ENCODE results near the gene CASZ1. TPM values are rescaled to one million over a fixed set of nuclear protein-coding genes. Genes with fewer than 3 reads are reported as not detected.

The CASZ1 gene
- total RNA-seq, 1 experiment from 2014 or later: 3.9 TPM

- Histone ChIP-seq H2BK120ac (ENCODE audit: low read depth, low read length, poor library complexity, severe bottlenecking) (no peak overlapping the region), H4K91ac (ENCODE audit: insufficient read length, low read depth, low read length) (no peak overlapping the region), H2AFZ (ENCODE audit: low read length) (no peak overlapping the region), H3K4me2 (ENCODE audit: insufficient read depth, insufficient read length, low read length) (no peak overlapping the region), H2BK5ac (ENCODE audit: insufficient read length, low read length) (no peak overlapping the region), H2AK5ac (ENCODE audit: insufficient read length, low read length) (no peak overlapping the region), H2BK15ac (ENCODE audit: low read depth, low read length) (no peak overlapping the region), H3K9ac (ENCODE audit: extremely low read depth, insufficient read length, low read length) (no peak overlapping the region), H3K18ac (ENCODE audit: insufficient read length, low read depth, low read length) (no peak overlapping the region), H3K27me3 (ENCODE audit: insufficient read depth, low read length) (no peaks in the 10 kb centered on the region), H3K4me1 (ENCODE audit: insufficient read depth, low read length) (no peaks in the 10 kb centered on the region), H3K79me2 (ENCODE audit: insufficient read depth, low read length) (no peaks in the 10 kb centered on the region), H4K8ac (replicated peaks; ENCODE audit: insufficient read length, low read depth, low read length) (no peak overlapping the region), H2BK12ac (ENCODE audit: insufficient read length, low read depth, low read length) (no peak overlapping the region), H3K23ac (ENCODE audit: insufficient read length, low read depth, low read length) (no peak overlapping the region), H3K4ac (ENCODE audit: low read depth, low read length) (no peak overlapping the region), H3K23me2 (ENCODE audit: insufficient read length, low read depth, low read length, poor library complexity, severe bottlenecking) (no peaks in the 10 kb centered on the region), H3K9me3 (ENCODE audit: control insufficient read depth, low read depth, low read length) (no peaks in the 10 kb centered on the region), H4K5ac (ENCODE audit: insufficient read length, low read depth, low read length) (no peak overlapping the region), H4K20me1 (ENCODE audit: control insufficient read depth, insufficient read depth, insufficient read length) (no peaks in the 10 kb centered on the region), H3K27ac (ENCODE audit: insufficient read length, low read depth, low read length) (no peak overlapping the region), H2BK20ac (ENCODE audit: low read depth, low read length, poor library complexity, severe bottlenecking) (no peak overlapping the region), H3K14ac (ENCODE audit: insufficient read depth, low read length) (no peak overlapping the region), H3K56ac (ENCODE audit: insufficient read length, low read depth, low read length) (no peak overlapping the region), H3K79me1 (ENCODE audit: insufficient read depth, low read depth, low read length, poor library complexity, severe bottlenecking) (no peaks in the 10 kb centered on the region), H3T11ph (ENCODE audit: low read length) (no peak overlapping the region)
- Mint-ChIP-seq H3K27me3 (ENCODE audit: low read depth) (no peaks in the 10 kb centered on the region), H3K9me3 (no peaks in the 10 kb centered on the region), H3K4me1 (peaks cover 0 to 7% of the 10 kb centered on the region in 2 experiments; a peak in 1 of 4 replicates), H3K4me3 (no peak overlapping the region), H3K27ac (peak overlapping the region in 2 of 3 experiments; percentile 44 to 76; a peak in 2 of 7 replicates), H3K36me3 (ENCODE audit: insufficient read depth in 1 of 3, low read depth in 3 of 3) (peaks cover 3 to 17% (median 5%) of the 10 kb centered on the region in 3 experiments; a peak in 5 of 7 replicates)
- TF ChIP-seq, protein P1, sequence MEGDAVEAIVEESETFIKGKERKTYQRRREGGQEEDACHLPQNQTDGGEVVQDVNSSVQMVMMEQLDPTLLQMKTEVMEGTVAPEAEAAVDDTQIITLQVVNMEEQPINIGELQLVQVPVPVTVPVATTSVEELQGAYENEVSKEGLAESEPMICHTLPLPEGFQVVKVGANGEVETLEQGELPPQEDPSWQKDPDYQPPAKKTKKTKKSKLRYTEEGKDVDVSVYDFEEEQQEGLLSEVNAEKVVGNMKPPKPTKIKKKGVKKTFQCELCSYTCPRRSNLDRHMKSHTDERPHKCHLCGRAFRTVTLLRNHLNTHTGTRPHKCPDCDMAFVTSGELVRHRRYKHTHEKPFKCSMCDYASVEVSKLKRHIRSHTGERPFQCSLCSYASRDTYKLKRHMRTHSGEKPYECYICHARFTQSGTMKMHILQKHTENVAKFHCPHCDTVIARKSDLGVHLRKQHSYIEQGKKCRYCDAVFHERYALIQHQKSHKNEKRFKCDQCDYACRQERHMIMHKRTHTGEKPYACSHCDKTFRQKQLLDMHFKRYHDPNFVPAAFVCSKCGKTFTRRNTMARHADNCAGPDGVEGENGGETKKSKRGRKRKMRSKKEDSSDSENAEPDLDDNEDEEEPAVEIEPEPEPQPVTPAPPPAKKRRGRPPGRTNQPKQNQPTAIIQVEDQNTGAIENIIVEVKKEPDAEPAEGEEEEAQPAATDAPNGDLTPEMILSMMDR (conservative IDR thresholded peaks at IDR 0.05): no peak
- no peak for DNase-seq
- no CpG with 5 or more reads among the region's 9 CpGs for WGBS (ENCODE audit: extremely low coverage, insufficient read length, low lambda C conversion rate)
These were observed 171.4 kb downstream of the CASZ1 start for GRCh38 chr1:10625076-10625475.

Measured in H9 (cell line).